GM18505 (cell line): Measurements from ENCODE around the gene RNF31.

ENCODE experiments used
- ATAC-seq: cut with Tn5 transposase; IDR thresholded peaks from one replicate; pipeline ENCODE4 v1.9.1; 2021; ENCODE audit not compliant: unreplicated experiment
- POLR2A ChIP-seq: IDR thresholded peaks from 4 replicates; pipeline ENCODE4 v1.6.1; 2011; ENCODE audit warnings: borderline replicate concordance; ENCODE audit not compliant: insufficient read depth, insufficient read length; ENCODE audit errors: extremely low read depth

RNF31 gene

DNA sequence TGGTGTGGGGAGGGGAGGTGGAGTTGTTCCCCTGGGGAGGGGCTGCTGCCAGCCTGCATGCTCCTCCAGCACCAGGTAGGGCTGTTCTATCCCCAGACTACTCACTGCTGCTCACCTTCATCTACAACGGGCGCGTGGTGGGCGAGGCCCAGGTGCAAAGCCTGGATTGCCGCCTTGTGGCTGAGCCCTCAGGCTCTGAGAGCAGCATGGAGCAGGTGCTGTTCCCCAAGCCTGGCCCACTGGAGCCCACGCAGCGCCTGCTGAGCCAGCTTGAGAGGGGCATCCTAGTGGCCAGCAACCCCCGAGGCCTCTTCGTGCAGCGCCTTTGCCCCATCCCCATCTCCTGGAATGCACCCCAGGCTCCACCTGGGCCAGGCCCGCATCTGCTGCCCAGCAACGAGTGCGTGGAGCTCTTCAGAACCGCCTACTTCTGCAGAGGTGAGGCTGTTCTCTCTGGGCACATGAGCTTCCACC is 17.3 kb downstream of the RNF31 start:
- no peak for TF ChIP-seq POLR2A
- ATAC-seq: no peak

GRCh38 chr14:24165785-24166184 is 18.5 kb downstream of the RNF31 start:
- TF ChIP-seq POLR2A: peak; percentile 35
- ATAC-seq: no peak

DNA sequence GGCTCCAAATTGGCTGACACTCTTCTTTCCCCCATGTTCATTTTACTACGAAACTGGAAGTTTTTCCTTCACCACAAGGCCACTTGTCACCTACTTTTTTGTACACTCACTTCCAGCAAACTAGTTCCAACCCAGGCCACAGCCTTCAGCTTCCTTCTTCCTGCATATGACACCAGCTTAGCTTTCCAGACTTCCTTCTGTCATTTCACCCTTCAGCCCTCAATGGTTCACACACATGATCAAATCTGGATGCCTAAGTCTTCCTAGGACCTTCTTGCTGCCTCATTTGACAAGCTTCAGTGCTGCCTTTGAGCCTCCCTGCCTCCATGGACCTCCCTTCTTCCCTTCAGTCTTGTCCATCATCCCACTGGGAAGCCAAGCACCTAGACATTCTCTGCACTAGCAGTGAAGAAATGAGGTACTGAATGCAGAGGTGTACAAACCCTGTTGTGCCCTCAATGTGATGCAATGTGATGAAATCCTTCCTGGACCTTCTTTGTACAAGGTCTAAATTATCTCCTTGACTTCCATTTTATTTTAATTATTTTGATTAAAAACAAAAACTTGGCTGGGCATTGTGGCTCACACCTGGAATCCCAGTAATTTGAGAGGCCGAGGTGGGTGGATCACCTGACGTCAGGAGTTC is 20.3 kb downstream of the RNF31 start:
- no peak for TF ChIP-seq POLR2A
- ATAC-seq: no peak

GRCh38 chr14:24171422-24172260 is 24.3 kb downstream of the RNF31 start, which contains the start of gene REC8:
TSS of gene REC8 (plus strand) at chr14:24172080. CDS start at chr14:24172553, 473 bp downstream.
- ATAC-seq: peak; percentile 83
- TF ChIP-seq POLR2A: peak; percentile 44

DNA sequence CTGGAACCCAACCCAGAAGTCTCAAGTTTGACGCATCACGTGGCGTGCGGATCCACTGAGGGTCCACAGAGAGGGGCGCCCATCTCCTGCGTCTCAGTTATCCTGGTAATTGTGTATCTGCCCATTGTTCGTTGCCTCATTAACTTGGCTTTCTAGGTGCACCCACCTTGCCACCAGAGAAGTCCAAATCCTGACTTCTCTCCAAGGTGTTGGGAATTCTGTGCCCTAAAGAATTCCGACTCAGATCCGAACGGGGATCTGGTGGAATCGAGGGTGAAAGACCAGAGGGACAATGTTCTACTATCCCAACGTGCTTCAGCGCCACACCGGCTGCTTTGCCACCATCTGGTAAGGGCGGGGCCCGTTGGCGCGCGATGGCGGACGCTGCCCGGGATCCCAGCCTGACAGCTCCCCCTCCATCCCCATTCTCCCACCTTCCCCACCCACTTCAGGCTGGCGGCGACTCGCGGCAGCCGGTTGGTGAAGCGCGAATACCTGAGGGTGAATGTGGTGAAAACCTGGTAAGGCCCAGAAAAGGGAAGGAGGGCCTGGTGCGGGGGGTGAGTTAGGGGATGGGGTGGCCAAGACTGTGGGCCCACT is 25.1 kb downstream of the RNF31 start:
- no peak for TF ChIP-seq POLR2A
- no peak for ATAC-seq

- no peak for ATAC-seq
- no peak for TF ChIP-seq POLR2A
Observed at GRCh38 chr14:24172871-24173281, 25.6 kb downstream of the RNF31 start.

GRCh38 chr14:24176599-24176998 is 29.3 kb downstream of the RNF31 start:
- TF ChIP-seq POLR2A: no peak
- no peak for ATAC-seq

DNA sequence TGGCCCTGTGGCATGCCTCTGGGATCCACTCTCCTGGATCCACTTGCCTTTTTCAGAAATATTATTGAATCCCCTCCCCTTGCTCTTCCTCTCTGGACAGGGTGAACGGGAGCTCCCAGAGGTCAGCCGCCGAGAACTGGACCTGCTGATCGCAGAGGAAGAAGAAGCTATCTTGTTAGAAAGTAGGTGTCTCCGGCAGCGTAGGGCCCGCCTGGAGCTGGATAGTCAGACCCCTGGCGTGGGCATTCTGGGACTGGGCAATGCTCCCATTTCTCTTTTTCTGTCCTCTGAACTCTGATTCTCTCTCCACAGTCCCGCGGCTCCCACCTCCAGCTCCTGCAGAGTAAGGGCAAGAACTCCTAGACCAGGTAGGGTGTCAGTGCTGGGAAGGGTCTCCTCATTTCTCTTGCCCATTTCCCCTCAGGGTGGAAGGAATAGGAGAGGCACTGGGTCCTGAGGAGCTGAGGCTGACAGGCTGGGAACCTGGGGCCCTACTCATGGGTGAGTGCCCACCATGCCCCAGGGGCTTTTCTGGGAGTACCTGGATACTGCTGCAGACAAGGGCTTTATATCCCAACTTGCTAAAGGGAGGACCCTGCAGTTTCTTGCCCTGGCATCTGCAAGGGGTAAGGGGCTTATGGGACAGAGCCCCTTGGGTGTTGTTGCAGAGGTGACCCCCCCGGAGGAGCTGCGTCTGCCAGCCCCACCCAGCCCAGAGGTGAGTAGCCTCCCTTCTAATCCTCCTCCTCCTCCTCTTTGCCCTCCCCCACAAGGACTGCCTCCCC is 29.9 kb downstream of the RNF31 start:
- no peak for TF ChIP-seq POLR2A
- no peak for ATAC-seq

- no peak for TF ChIP-seq POLR2A
- ATAC-seq: no peak
Observed at GRCh38 chr14:24177891-24178290, 30.6 kb downstream of the RNF31 start.

DNA sequence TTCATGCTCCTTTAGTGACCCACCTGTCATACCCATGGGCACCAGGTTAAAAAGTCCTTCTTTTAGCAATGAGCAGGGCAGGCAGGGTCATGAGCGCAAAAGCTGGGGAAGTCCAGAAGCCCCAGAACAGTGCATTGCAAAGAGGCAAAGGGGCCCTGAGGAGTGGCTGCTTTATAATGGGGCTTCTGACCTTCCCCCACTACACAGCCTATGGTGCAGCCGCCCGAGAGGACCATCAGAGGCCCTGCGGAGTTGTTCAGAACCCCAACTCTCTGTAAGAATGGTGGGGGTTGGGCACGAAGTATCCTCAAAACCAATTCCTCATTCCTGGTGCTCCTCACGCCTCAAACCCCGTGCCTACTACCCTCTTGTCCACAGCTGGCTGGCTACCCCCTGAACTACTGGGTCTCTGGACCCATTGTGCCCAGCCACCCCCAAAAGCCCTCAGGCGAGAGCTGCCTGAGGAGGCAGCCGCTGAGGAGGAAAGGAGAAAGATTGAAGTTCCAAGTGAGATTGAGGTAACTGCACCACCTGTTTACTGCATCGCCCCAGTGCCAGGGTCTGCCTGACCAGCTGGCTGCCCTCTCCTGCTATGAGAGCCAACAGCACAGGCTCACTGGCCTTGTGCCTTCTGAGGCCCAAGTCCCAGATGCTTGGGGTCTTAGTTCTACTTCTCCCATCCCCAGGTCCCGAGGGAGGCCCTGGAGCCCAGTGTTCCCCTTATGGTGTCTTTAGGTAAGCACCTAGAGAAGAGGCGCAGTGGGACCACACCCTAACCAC is 31.3 kb downstream of the RNF31 start:
- no peak for TF ChIP-seq POLR2A
- ATAC-seq: no peak

GRCh38 chr14:24179294-24179960 is 32.1 kb downstream of the RNF31 start:
- TF ChIP-seq POLR2A: no peak
- no peak for ATAC-seq
